ENCODE data around the gene MAPK10.

DNA sequence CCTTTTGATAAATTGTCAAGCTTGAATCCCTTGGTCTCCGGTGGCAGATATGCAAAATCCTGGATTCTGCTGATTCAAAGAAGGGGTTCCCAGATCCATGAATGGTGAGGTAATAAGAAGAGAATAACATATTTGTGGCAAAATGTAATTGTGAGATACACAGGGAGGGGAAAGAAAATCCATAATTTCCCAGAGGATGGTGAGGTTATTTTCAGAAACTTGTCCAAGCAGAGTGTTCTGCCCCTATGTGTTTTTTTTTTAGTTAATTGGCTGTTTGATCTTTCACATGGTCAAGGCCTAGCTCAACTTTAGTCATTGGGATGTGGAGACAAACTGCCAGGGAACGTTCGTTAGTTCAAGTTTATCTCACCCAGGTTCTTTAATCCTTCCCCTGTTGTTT is 408.8 kb downstream of the MAPK10 start:
- TF ChIP-seq, protein P1, sequence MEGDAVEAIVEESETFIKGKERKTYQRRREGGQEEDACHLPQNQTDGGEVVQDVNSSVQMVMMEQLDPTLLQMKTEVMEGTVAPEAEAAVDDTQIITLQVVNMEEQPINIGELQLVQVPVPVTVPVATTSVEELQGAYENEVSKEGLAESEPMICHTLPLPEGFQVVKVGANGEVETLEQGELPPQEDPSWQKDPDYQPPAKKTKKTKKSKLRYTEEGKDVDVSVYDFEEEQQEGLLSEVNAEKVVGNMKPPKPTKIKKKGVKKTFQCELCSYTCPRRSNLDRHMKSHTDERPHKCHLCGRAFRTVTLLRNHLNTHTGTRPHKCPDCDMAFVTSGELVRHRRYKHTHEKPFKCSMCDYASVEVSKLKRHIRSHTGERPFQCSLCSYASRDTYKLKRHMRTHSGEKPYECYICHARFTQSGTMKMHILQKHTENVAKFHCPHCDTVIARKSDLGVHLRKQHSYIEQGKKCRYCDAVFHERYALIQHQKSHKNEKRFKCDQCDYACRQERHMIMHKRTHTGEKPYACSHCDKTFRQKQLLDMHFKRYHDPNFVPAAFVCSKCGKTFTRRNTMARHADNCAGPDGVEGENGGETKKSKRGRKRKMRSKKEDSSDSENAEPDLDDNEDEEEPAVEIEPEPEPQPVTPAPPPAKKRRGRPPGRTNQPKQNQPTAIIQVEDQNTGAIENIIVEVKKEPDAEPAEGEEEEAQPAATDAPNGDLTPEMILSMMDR (IDR thresholded peaks at IDR 0.05): no peak
- TF ChIP-seq POLR2A (IDR thresholded peaks at IDR 0.05) (no peak), POLR2AphosphoS5 (IDR thresholded peaks at IDR 0.05) (no peak), EP300 (IDR thresholded peaks at IDR 0.05) (no peak)
